Vagina (tissue), 2 donors: Measurements from ENCODE around the gene ITIH5. TPM values are rescaled to one million over a fixed set of nuclear protein-coding genes. Genes with fewer than 3 reads are reported as not detected.

ENCODE experiments used
- DNase-seq, 2 donors: peaks; one replicate each; pipeline ENCODE4 v3.0.0-alpha.2; 2017; ENCODE audit errors: extremely low spot score in 2 of 2
- H3K27ac ChIP-seq: fragments of 200-600 bp; sonication (generic); one replicate; pipeline ENCODE4 v1.5.1; 2019
- H3K27me3 ChIP-seq: fragments of 200-600 bp; sonication (generic); one replicate; pipeline ENCODE4 v1.5.1; 2019
- H3K36me3 ChIP-seq, 2 donors: fragments of 200-600 bp; sonication (generic); one replicate each; pipeline ENCODE4 v1.5.1; 2017 to 2019
- H3K4me1 ChIP-seq: fragments of 200-600 bp; sonication (generic); one replicate; pipeline ENCODE4 v1.5.1; 2019
- H3K4me3 ChIP-seq, 2 donors: fragments of 200-600 bp; sonication (generic); 1 replicate in 1 of 2; 2 replicates in 1 of 2; pipeline ENCODE4 v1.5.1; 2016 to 2019
- H3K9me3 ChIP-seq: fragments of 200-600 bp; sonication (generic); one replicate; pipeline ENCODE4 v1.5.1; 2019
- CTCF ChIP-seq, 3 experiments: fragments of 450-650 bp in 2 of 3; fragments of 200-600 bp in 1 of 3; sonication (generic) in 1 of 3; IDR thresholded peaks; one replicate each; pipeline ENCODE4 v1.5.1; 2017 to 2019; ENCODE audit warnings: antibody characterized with exemption in 3 of 3, mild to moderate bottlenecking in 2 of 3, moderate library complexity in 2 of 3
- POLR2A ChIP-seq, 2 donors: fragments of 450-650 bp; IDR thresholded peaks; one replicate each; pipeline ENCODE4 v1.6.1; 2017; ENCODE audit warnings: antibody characterized with exemption in 2 of 2, mild to moderate bottlenecking in 2 of 2, moderate library complexity in 2 of 2
- POLR2AphosphoS5 ChIP-seq, 2 donors: sonication (generic); formaldehyde crosslinking; IDR thresholded peaks; one replicate each; pipeline ENCODE4 v1.9.0; 2017; ENCODE audit warnings: antibody characterized with exemption in 2 of 2, mild to moderate bottlenecking in 2 of 2, low read depth in 1 of 2; ENCODE audit not compliant: insufficient read depth in 1 of 2
- intact Hi-C: fragments of 100-400 bp; cut with DNase I; formaldehyde crosslinking; loops from one replicate; pipeline ENCODE4 v1.15.1; 2023
- total RNA-seq: library from RNA; depleted of rRNA; stranded (reverse); fragments of >200 nt; gene quantifications from one replicate; pipeline ENCODE4 v1.2.3, GENCODE V29; 2016

Gene ITIH5
- total RNA-seq, 1 donor from 2014 or later = 20.4 TPM

- no peaks in the 10 kb centered on the region for H3K27me3 ChIP-seq
- no peaks in the 10 kb centered on the region for H3K4me1 ChIP-seq
- no peak overlapping the region for H3K4me3 ChIP-seq
- H3K36me3 ChIP-seq = no peaks in the 10 kb centered on the region
- no peaks in the 10 kb centered on the region for H3K9me3 ChIP-seq
- intact Hi-C loops = no loop called here
- DNase-seq = no peak
- TF ChIP-seq POLR2AphosphoS5 (IDR thresholded peaks at IDR 0.05; ENCODE audit: insufficient read depth in 1 of 2, low read depth in 1 of 2) (no peak), CTCF (IDR thresholded peaks at IDR 0.05) (no peak), POLR2A (IDR thresholded peaks at IDR 0.05) (no peak)
- H3K27ac ChIP-seq = no peak overlapping the region
Measured at GRCh38 chr10:7601023-7601656, 65.6 kb downstream of the ITIH5 start.

DNA sequence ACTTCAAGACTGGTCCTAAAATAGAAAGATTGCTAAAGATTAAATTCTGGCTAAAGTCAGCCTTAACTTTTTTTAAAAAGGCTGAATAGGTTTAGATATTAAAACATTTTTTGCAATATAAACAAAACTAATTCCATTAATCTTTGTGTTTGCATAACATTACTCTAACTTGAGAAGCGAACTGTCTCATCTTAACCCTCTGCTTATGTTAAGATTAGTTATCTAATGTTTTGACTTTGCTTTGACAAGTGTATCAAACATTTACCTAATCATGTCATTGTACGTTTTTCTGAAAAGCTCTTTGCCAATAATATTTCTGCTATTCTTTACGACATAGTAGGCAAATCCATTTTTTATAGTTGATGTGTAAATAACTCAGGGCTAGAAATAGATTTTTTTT, 68.0 kb downstream of the ITIH5 start:
- TF ChIP-seq POLR2A (IDR thresholded peaks at IDR 0.05) (no peak), POLR2AphosphoS5 (IDR thresholded peaks at IDR 0.05; ENCODE audit: insufficient read depth in 1 of 2, low read depth in 1 of 2) (no peak), CTCF (IDR thresholded peaks at IDR 0.05) (no peak)
- H3K9me3 ChIP-seq = no peaks in the 10 kb centered on the region
- H3K4me1 ChIP-seq = no peaks in the 10 kb centered on the region
- intact Hi-C loops = no loop called here
- no peaks in the 10 kb centered on the region for H3K27me3 ChIP-seq
- no peaks in the 10 kb centered on the region for H3K36me3 ChIP-seq
- no peak overlapping the region for H3K4me3 ChIP-seq
- H3K27ac ChIP-seq = no peak overlapping the region
- no peak for DNase-seq

- TF ChIP-seq POLR2AphosphoS5 (IDR thresholded peaks at IDR 0.05; ENCODE audit: insufficient read depth in 1 of 2, low read depth in 1 of 2) = no peak
- no peak for TF ChIP-seq POLR2A (IDR thresholded peaks at IDR 0.05)
- TF ChIP-seq CTCF (IDR thresholded peaks at IDR 0.05) = no peak
- H3K36me3 ChIP-seq = no peaks in the 10 kb centered on the region
- H3K27me3 ChIP-seq = no peaks in the 10 kb centered on the region
- no peak overlapping the region for H3K27ac ChIP-seq
- intact Hi-C loops = no loop called here
- H3K9me3 ChIP-seq = no peaks in the 10 kb centered on the region
- no peak for DNase-seq
- H3K4me3 ChIP-seq = no peak overlapping the region
- peaks cover 4% of the 10 kb centered on the region for H3K4me1 ChIP-seq
Measured at GRCh38 chr10:7596356-7596755, 70.4 kb downstream of the ITIH5 start.

DNA sequence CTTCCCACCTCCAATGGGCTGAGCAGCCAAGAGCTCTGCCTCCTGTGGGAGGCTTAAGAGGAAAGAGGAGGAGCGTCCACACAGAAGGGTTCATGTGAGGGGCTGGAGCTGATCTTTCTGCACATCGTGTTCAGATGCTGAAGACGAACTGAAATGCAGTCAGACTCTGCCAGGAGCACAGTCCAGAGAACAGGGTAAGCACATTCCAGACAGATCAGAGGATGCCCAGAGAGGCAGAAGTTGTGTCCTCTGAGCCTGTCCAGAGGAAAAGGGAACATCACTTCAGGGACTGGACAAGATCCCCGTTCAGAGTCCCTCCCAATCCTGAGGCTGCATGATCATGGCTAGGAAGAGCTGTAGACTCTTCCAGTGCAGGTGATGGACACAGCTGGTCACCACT, 72.9 kb downstream of the ITIH5 start:
- H3K4me1 ChIP-seq = peaks cover 4% of the 10 kb centered on the region
- TF ChIP-seq POLR2A (IDR thresholded peaks at IDR 0.05) (no peak), POLR2AphosphoS5 (IDR thresholded peaks at IDR 0.05; ENCODE audit: insufficient read depth in 1 of 2, low read depth in 1 of 2) (no peak), CTCF (IDR thresholded peaks at IDR 0.05) (no peak)
- H3K4me3 ChIP-seq = no peak overlapping the region
- no peaks in the 10 kb centered on the region for H3K36me3 ChIP-seq
- no peaks in the 10 kb centered on the region for H3K27me3 ChIP-seq
- no peak for DNase-seq
- H3K27ac ChIP-seq = no peak overlapping the region
- intact Hi-C loops = no loop called here
- no peaks in the 10 kb centered on the region for H3K9me3 ChIP-seq

DNA sequence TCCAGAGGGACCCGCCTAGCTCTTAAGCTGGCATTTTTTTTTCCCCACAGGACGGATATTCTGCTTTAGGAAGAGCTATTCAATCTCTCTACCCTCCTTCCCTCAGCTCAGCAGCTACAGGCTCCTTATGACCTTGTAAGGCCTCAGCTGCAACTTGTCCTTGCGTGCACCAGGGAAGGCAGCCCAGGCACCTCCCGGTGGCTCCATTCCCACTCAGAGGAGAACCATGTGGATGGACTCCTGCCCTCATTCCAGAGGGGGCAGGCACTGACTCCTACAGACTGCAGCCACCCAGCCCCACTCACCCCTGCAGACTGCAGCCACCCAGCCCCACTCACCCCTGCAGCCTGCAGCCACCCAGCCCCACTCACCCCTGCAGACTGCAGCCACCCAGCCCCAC, 73.7 kb downstream of the ITIH5 start:
- Histone ChIP-seq H3K4me1 (peaks cover 4% of the 10 kb centered on the region), H3K27me3 (no peaks in the 10 kb centered on the region), H3K27ac (peak overlapping the region; percentile 56), H3K36me3 (no peaks in the 10 kb centered on the region), H3K9me3 (no peaks in the 10 kb centered on the region), H3K4me3 (no peak overlapping the region)
- TF ChIP-seq POLR2A (IDR thresholded peaks at IDR 0.05) (no peak), CTCF (IDR thresholded peaks at IDR 0.05) (no peak), POLR2AphosphoS5 (IDR thresholded peaks at IDR 0.05; ENCODE audit: insufficient read depth in 1 of 2, low read depth in 1 of 2) (no peak)
- intact Hi-C loops = no loop called here
- DNase-seq = no peak
